T-cell (primary cell): ENCODE measurements around the gene SLC5A10. TPM values are rescaled to one million over a fixed set of nuclear protein-coding genes. Genes with fewer than 3 reads are reported as not detected.
"Not testable (repeated sequence)": the region's sequence is repeated elsewhere in the genome, so short reads cannot be mapped to it uniquely, and the experiment has no call there.

Experiments used
- ATAC-seq, 4 experiments: fragments of 200-7000 bp in 3 of 4; fragments of 150-1000 bp in 1 of 4; cut with Tn5 transposase; replicated peaks in 1 of 4; 1 replicate in 3 of 4; 2 replicates in 1 of 4; pipeline ENCODE4 v1.10.0; 2021; ENCODE audit warnings: moderate library complexity in 3 of 4, mild to moderate bottlenecking in 2 of 4, moderate number of reproducible peaks in 1 of 4
- CTCF ChIA-PET, 2 donors: fragments of 300-600 bp; sonication (Branson Sonifier 250); formaldehyde crosslinking; loops; one replicate each; lab custom pipeline; 2022; ENCODE audit warnings: antibody characterized with exemption in 2 of 2; lab: Charles Lee
- POLR2A ChIA-PET, 2 donors: fragments of 300-600 bp; sonication (Branson Sonifier 250); formaldehyde crosslinking; loops; one replicate each; lab custom pipeline; 2022; ENCODE audit warnings: antibody characterized with exemption in 2 of 2; lab: Charles Lee
- DNase-seq, 35 experiments: peaks; one replicate each; pipeline versions ENCODE4 v3.0.0 to v3.0.0-alpha.2; 2013 to 2023
- H3K27ac ChIP-seq: one replicate; pipeline ENCODE4 v1.5.1; 2013; ENCODE audit warnings: low read length
- H3K27me3 ChIP-seq, 2 experiments: replicated peaks in 1 of 2; 1 replicate in 1 of 2; 2 replicates in 1 of 2; pipeline versions ENCODE4 v1.6.1 to v1.7.0; 2013; ENCODE audit warnings: low read length in 1 of 2, mixed read lengths in 1 of 2; ENCODE audit not compliant: control insufficient read depth in 2 of 2, insufficient read depth in 2 of 2; ENCODE audit errors: extremely low read depth in 1 of 2
- H3K36me3 ChIP-seq, 2 donors: 1 replicate in 1 of 2; 2 replicates in 1 of 2; pipeline versions ENCODE4 v1.6.1 to v1.7.0; 2013; ENCODE audit warnings: low read length in 1 of 2; ENCODE audit not compliant: control insufficient read depth in 2 of 2, insufficient read depth in 1 of 2; ENCODE audit errors: extremely low read depth in 1 of 2
- H3K4me1 ChIP-seq, 2 experiments: 1 replicate in 1 of 2; 2 replicates in 1 of 2; pipeline versions ENCODE4 v1.6.1 to v1.7.0; 2013; ENCODE audit warnings: low read length in 2 of 2, mixed read lengths in 1 of 2; ENCODE audit not compliant: insufficient read depth in 2 of 2, control insufficient read depth in 1 of 2; ENCODE audit errors: extremely low read depth in 1 of 2
- H3K4me3 ChIP-seq, 2 donors: 1 replicate in 1 of 2; 2 replicates in 1 of 2; pipeline versions ENCODE4 v1.5.1 to v1.7.0; 2013; ENCODE audit warnings: mild to moderate bottlenecking in 2 of 2, low read length in 1 of 2, moderate library complexity in 1 of 2; ENCODE audit not compliant: control insufficient read depth in 1 of 2; ENCODE audit errors: extremely low read depth in 1 of 2
- H3K9me3 ChIP-seq: 2 replicates; pipeline ENCODE4 v1.7.0; 2013
- H3K27ac Mint-ChIP-seq, 2 donors: one replicate each; pipeline ENCODE4 v1.8.0; 2020 to 2021; ENCODE audit warnings: mild to moderate bottlenecking in 2 of 2, mixed read lengths in 2 of 2
- H3K27me3 Mint-ChIP-seq, 2 donors: one replicate each; pipeline ENCODE4 v1.8.0; 2021 to 2022; ENCODE audit warnings: mixed read lengths in 2 of 2
- H3K36me3 Mint-ChIP-seq: one replicate; pipeline ENCODE4 v1.8.0; 2021; ENCODE audit warnings: mixed read lengths
- H3K4me1 Mint-ChIP-seq, 3 donors: one replicate each; pipeline ENCODE4 v1.8.0; 2020 to 2022; ENCODE audit warnings: mixed read lengths in 3 of 3, mild to moderate bottlenecking in 1 of 3
- H3K4me3 Mint-ChIP-seq, 3 donors: one replicate each; pipeline ENCODE4 v1.8.0; 2020 to 2022; ENCODE audit warnings: mild to moderate bottlenecking in 3 of 3, mixed read lengths in 3 of 3, moderate library complexity in 3 of 3
- H3K9me3 Mint-ChIP-seq, 3 donors: one replicate each; pipeline ENCODE4 v1.8.0; 2020 to 2022; ENCODE audit warnings: mixed read lengths in 3 of 3
- whole genome bisulfite sequencing: methylation state at CpG from one replicate; pipeline ENCODE4 v1.1.5; 2013; ENCODE audit warnings: missing lambda C conversion rate; ENCODE audit not compliant: insufficient coverage; 5-methylcytosine and 5-hydroxymethylcytosine counted together
- total RNA-seq, 35 experiments: library from RNA in 6 of 35; stranded (reverse) in 6 of 35; fragments of 120-200 nt in 1 of 35; gene quantifications; one replicate each; pipeline versions ENCODE4 v1.2.1 to v1.2.4 and lab custom pipeline; 2013 to 2026

The SLC5A10 gene
- total RNA-seq, 5 donors from 2014 or later (not counting 1 experiment from before 2014, with no cell fraction given), result 0.09 TPM; not detected in 4

DNA sequence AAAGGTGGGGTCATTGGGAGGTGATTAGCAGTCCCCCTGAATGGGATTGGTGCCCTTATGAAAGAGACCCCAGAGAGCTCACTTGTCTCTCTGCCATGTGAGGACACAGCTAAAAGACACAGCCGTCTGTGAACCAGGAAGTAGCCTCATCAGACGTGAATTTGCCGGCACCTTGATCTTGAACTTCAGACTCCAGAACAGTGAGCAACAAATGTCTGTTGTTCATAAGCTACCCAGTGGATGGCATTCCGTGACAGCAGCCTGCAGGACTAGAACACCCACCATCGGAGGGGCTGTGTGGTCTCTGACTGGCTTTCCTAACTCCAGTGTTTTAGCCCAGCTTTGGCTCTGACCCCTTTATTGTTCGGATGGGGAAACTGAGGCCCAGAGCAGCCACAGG, 85.6 kb downstream of the SLC5A10 start:
- WGBS, result no CpG with 5 or more reads among the region's 6 CpGs
- not testable (repeated sequence) for H3K4me1 Mint-ChIP-seq, DNase-seq

DNA sequence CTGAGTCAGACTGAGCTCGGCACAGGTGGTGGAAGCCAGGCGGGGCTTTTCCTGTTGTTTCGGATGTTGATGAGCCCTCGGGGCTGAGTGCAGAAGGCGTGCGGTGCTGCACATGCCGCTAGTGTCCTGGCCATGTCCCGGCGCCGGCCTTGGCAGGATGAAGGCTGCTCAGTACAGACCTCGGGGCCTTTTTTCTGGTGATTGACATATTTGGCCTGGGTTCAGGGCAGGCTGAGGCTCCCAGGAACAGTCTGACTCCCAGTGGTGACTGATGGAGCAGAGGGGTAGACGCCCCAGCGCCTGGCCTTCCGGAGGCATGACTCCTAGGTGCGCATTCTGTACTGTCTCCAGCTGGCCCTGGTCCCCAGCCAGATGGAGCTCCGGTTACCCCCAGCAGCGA, 86.0 kb downstream of the SLC5A10 start:
- H3K9me3 ChIP-seq, H3K4me3 Mint-ChIP-seq, POLR2A ChIA-PET, H3K27me3 ChIP-seq, H3K27ac Mint-ChIP-seq, H3K4me1 ChIP-seq, H3K27ac ChIP-seq, H3K27me3 Mint-ChIP-seq, CTCF ChIA-PET, H3K36me3 Mint-ChIP-seq, H3K36me3 ChIP-seq, H3K9me3 Mint-ChIP-seq, H3K4me1 Mint-ChIP-seq, DNase-seq, H3K4me3 ChIP-seq: not testable (repeated sequence)
- ATAC-seq, result peak; percentile 49 to 69 (median 56)
- no CpG with 5 or more reads among the region's 17 CpGs for WGBS

More for the DNA sequence above, 85.6 kb downstream of the SLC5A10 start:
- POLR2A ChIA-PET, CTCF ChIA-PET, H3K9me3 ChIP-seq, H3K27ac Mint-ChIP-seq, H3K27me3 Mint-ChIP-seq, H3K4me1 ChIP-seq, H3K36me3 ChIP-seq, H3K4me3 ChIP-seq, H3K27ac ChIP-seq, H3K27me3 ChIP-seq, H3K4me3 Mint-ChIP-seq, H3K36me3 Mint-ChIP-seq, H3K9me3 Mint-ChIP-seq: not testable (repeated sequence)
- ATAC-seq, result peak; percentile 48 to 75 (median 56)

DNA sequence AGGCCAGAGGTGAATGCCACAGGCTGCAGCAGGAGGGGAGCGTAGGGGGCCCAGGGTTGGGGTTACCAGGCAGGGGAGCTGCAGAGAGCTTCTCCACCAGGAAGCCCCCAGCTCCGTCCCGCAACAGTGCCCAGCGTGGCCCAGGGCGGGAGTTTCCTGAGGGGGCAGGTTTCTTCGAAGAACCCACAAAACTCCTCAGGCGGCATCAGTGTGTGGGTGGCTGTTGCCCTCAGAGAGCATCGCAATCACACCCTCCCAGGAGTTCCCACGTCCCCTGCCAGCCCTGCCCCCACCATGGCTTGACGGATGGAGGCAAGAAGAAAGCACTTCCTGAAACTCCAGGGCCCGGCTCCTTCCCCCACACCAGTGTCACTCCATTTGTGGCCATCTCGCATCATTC, 86.8 kb downstream of the SLC5A10 start:
- no CpG with 5 or more reads among the region's 12 CpGs for WGBS
- CTCF ChIA-PET, POLR2A ChIA-PET, H3K9me3 Mint-ChIP-seq, H3K36me3 Mint-ChIP-seq, H3K4me3 ChIP-seq, H3K36me3 ChIP-seq, H3K4me1 ChIP-seq, H3K27me3 Mint-ChIP-seq, H3K9me3 ChIP-seq, H3K4me3 Mint-ChIP-seq, H3K4me1 Mint-ChIP-seq, H3K27ac ChIP-seq, H3K27ac Mint-ChIP-seq, DNase-seq, H3K27me3 ChIP-seq: not testable (repeated sequence)
- peak in 1 of 4 experiments; percentile 42 for ATAC-seq

DNA sequence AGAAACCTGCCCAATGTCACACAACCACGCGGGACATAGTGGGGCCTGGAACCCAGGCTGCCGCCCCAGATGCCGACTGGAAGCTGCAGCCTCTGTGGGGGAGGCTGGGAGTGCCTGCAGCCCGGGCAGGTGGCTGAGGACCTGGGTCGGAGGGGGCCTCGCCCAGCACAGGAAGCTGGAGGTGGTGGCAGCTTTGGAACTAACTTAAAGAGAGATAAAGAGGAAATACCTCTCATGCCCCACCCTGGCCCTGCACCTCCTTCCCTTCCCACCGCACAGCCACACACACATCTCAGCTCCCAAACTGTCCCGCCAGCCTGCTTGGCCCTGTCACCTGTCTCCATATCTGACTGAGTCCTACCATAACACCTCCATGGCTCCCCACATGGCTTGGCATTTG, 88.4 kb downstream of the SLC5A10 start:
- H3K27me3 Mint-ChIP-seq, POLR2A ChIA-PET, H3K27ac Mint-ChIP-seq, H3K4me1 ChIP-seq, H3K4me1 Mint-ChIP-seq, H3K9me3 ChIP-seq, H3K36me3 Mint-ChIP-seq, DNase-seq, H3K9me3 Mint-ChIP-seq, H3K27me3 ChIP-seq, H3K4me3 ChIP-seq, H3K36me3 ChIP-seq, CTCF ChIA-PET, H3K27ac ChIP-seq: not testable (repeated sequence)
- peak overlapping the region in 1 of 3 donors; percentile 35 for H3K4me3 Mint-ChIP-seq
- no CpG with 5 or more reads among the region's 9 CpGs for WGBS
- peak; percentile 57 to 62 (median 60) for ATAC-seq

DNA sequence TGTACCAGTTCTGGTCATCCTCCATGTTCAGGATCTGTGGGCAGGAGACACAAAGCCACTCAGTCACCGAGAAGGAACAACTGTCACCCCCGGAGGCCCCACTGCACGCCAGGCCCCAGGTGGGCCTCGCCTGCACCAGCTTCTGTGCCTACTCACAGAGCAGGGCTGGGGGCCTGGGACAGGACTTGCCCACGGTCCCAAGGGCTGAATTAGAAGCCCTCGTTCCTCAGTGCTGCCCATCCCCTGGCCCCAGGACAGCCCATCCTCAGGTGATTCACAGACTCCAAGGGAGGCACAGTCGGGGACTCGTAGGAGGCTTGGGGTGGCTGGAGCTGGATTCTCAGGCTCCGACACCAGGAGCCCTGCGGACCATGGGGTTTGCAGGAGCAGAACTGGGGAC, 89.9 kb downstream of the SLC5A10 start:
- no CpG with 5 or more reads among the region's 10 CpGs for WGBS
- H3K27me3 Mint-ChIP-seq, H3K4me1 ChIP-seq, H3K27me3 ChIP-seq, H3K4me3 Mint-ChIP-seq, CTCF ChIA-PET, H3K4me1 Mint-ChIP-seq, ATAC-seq, POLR2A ChIA-PET, H3K27ac Mint-ChIP-seq, H3K27ac ChIP-seq, H3K9me3 Mint-ChIP-seq, H3K9me3 ChIP-seq, H3K36me3 Mint-ChIP-seq, H3K36me3 ChIP-seq, H3K4me3 ChIP-seq: not testable (repeated sequence)
- peak in 1 of 35 experiments; percentile 0 for DNase-seq

DNA sequence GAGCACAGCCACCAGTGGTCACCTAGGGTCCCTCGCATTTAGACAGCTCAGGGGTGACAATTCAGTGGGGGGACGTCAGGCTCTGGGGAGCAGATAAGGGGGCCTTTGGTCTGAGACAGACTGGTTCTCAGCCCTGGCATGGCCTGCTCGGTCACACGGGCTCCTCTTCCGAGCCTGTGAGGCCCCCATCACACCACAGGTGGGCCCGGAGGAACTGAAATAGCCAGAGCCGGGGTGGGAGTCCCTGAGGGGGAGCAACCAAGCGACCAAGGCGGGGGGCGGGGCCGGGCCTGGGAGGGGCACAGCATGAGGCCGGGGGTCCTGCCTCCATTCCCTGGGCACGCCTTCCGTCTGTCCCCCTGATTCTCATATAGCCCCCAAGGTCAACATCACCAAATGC, 90.4 kb downstream of the SLC5A10 start:
- WGBS, result no CpG with 5 or more reads among the region's 14 CpGs
- H3K4me1 ChIP-seq, H3K4me3 Mint-ChIP-seq, H3K4me3 ChIP-seq, POLR2A ChIA-PET, H3K27ac ChIP-seq, H3K27me3 Mint-ChIP-seq, DNase-seq, H3K36me3 Mint-ChIP-seq, H3K36me3 ChIP-seq, H3K9me3 Mint-ChIP-seq, CTCF ChIA-PET, H3K9me3 ChIP-seq, H3K27me3 ChIP-seq, H3K27ac Mint-ChIP-seq, H3K4me1 Mint-ChIP-seq, ATAC-seq: not testable (repeated sequence)

DNA sequence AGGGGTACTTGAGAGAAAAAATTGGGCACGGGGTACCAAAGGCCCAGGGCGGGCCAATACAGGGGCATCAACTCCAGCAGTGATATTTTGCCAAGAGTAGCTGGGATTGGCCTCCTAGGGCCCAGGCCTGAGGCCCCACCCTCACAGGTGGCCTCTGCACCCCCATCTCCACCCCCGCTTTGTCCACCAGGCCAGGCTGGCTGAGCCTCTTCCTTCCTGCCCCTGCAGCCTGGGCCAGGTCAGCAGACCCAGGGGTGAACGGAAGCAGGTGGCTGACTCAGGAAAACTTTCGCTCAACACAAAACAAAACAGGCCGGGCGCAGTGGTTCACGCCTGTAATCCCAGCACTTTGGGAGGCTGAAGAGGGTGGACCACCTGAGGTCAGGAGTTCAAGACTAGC, 91.1 kb downstream of the SLC5A10 start:
- H3K27me3 Mint-ChIP-seq, CTCF ChIA-PET, H3K4me1 Mint-ChIP-seq, DNase-seq, H3K36me3 ChIP-seq, H3K9me3 Mint-ChIP-seq, POLR2A ChIA-PET, H3K27me3 ChIP-seq, H3K4me3 ChIP-seq, H3K36me3 Mint-ChIP-seq, H3K27ac Mint-ChIP-seq, H3K9me3 ChIP-seq, H3K4me3 Mint-ChIP-seq, H3K27ac ChIP-seq, H3K4me1 ChIP-seq: not testable (repeated sequence)
- no CpG with 5 or more reads among the region's 8 CpGs for WGBS
- peak in 1 of 4 experiments; percentile 8 for ATAC-seq
